HG03442 (cell line): ENCODE measurements around the gene ZNF599.

Experiments
- ATAC-seq: cut with Tn5 transposase; IDR thresholded peaks from one replicate; pipeline ENCODE4 v1.9.1; 2021; ENCODE audit warnings: mild to moderate bottlenecking, moderate library complexity; ENCODE audit not compliant: unreplicated experiment

The ZNF599 gene

DNA sequence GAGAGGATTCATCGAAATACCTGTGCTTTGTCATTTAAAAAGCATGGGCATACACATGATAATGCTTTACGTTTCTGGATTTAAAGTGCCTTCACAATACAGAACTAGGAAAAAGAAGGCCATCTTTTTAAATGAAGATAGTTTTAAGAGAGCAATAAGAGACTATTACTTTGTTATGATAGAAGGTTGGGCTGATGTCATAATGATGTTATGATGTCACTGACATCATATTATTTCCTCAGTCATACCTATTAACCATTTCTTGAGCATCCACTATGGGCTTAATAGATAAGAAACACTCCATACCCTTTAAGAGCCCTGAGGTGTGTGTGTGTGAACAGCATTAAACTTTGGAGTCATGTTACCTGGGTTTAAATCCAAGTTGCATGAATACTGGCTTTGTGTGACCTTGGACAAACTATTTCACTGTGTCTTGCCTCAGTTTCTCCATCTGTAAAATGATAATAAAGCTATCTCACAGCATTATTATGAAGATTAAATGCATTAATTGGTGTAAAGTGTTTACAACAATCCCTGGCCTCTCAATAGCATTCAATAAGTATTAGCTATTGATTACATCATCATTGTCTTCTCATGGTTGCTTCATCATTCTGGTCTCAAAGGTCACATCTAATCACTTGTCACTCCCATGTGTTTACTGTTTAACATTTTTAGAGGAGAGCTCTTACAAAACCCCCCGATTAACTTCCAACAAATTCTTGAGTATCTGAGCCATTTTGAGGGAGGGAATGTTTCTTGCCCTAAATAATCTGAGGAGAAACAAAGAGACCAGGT, 27.9 kb downstream of the ZNF599 start:
- no peak for ATAC-seq

DNA sequence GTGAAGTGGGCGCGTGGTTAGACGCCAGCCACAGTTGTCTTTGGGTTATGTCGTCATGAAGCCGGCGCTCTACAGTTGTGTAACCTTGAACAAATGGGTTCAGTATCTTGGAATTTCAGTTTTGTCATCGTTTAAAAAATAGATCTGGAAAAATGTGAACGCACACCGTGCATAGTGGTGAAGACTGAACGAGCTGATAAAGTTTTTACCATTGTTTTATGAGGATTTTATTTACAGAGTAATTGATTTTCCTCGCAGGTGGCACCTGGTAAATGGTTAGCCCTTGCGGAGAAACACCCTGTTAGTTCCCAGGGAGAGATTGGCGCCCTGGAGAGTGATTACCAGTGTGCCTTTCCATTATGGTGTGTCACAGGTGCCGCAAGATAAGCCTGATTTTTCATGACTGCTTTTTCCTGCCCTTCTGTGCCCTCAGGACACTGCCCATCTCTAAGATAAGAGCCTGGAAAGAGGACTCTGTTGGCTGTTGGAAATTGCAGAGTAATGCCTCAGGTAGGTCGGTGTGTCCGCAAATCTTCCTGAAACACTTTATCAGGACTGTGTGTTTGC, 38.4 kb downstream of the ZNF599 start:
- ATAC-seq = no peak

DNA sequence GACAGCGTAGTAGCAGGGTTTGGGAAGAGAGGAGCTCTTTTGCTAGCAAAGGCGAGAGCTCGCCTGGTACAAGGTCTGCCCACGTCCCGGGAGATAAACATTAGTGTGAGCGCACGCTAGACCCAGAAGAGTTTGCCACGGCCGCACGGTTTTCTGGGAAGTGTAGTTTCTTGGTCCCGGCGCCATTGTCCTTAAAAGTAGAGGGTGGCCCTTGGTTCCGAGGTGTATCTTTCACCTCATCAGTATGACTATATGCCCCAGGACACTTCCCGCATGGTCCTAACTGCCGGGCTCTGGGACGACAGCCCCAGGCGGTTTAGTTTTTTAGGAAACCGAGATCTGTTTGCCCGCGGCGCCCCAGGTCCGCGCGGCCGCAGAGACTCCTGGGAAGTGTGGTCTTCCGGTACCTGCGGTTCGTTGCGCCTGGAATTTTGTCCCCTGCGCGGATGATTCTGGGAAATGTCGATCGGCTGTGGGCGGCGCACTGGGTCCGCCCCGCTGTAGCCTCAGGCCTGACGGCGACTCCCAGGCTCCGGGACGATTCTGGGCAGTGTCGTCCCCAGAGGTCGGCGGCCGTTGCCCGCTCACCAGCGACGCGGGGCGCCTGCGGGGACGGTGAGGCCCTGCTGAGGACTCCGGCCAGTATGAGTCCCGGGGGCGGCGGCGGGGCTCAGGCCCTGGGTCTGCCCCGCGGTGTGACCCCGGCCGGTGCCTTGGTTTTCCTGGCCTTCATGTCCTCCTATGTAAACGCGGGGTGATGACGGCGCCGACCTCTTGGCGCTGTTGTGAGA, 39.1 kb downstream of the ZNF599 start, which contains the start of gene ZNF181:
Gene ZNF181 (plus strand): TSS at position 498 of the 791 bp plus-strand sequence. CDS start 795 bp downstream, outside the sequence.
- peak; percentile 68 for ATAC-seq

DNA sequence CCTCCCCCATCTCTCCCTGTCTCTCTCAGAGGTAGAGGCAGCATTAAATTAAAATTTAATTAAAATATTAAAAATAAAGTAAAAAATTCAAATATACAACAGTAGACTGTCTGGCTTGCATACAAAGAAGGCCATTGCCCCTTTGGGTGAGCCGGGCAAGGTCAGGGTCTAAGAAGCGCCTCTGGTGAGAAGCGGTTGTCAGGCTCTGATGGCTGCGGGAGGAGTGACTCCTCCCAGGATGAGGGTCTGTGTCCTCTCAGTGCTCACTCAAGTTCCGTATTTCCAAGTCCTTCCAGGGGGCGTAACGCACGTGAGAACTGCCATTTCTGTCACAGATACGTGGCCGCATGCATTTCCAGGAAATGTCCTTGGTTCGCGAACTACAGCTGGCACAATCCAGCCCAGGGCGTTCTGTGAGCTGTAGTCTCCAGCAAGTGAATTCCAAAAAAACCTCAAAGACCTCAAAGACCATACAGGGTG, 39.7 kb downstream of the ZNF599 start:
- no peak for ATAC-seq

DNA sequence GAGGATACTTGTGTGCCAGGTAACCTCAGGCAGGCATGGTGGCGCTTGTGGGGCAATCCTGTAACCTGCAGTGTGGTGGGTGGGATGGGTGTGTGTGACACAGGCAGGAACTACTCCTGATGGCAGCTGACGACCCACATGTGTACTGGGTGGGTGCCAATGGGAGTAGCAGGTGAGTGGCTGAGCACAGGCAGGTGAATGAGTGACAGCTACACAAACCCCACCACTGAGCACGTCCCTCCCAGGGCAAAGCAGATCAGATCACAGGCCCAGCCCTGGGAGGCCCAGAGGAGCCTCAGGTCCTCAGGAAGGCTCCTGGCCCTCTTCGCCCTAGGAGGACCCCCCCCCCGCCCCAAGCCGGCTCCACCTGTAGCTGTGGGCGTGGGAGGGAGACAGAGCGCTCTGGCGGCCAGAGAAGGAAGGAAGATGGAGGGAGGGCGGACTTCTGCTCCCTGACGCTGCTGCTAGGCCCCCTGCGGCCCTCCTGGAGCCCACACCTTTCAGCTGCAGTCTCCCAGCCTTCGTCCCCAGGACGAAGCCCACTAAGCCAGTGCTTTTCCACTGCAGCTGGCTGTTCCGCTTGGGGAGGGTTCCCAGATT, 40.3 kb downstream of the ZNF599 start:
- ATAC-seq = no peak

DNA sequence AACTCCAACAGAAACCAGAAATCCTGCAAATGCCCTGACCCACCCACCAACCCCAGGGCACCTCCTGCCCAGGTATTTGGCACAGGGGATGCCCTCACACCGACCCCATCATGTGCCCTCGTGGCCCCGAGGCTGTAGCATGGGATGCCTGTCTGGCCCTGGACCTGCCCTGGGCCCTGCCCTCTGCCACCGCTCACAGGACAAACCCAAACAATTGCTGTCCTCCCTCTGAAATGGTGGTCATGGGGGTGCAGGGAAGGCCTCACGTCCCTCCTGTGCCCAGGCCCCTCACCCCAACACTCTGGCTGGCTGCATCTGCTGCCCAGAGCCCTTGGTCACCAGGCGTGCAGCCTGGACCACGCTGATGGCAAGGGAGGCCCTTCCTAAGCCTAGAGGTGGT, 41.1 kb downstream of the ZNF599 start:
- no peak for ATAC-seq

DNA sequence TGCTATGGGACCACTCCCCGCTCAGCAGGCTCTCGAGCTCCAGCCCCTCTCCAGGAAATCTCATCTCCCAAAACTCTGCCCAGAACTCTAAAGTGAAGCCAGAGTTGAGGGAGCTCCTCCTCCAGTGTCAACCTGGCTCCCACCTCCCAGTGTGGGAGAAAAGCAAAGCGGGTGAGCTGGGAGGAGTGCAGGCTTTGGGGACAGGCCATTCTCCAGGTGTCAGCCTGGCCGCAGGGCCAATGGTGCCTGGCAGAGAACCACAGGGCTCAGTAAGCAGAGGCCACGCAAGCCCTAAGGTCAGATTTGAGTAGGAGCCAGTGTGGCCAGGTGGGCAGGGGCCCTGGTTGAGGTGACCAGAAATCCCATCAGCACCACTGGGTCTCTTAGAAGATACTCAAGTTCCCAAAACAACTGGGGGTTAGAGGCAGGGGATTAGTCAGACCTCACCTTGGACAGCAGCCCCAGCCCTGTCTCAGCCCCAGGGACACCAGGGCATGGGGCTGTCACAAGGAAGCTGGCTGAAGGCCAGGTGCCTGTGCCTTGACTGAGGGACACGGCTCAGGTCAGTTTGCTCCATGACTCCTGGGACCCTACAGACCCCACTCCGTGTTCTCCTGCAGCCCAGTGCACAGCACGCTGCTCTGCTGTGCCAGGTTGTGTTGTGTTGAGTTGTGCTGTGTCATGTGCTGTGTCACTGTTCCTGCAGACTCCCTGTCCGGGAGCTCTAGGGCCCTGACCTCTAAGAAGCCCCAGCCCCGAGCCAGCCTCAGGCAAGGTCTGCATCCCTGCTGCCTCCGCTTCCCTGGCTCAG, 41.8 kb downstream of the ZNF599 start:
- no peak for ATAC-seq

DNA sequence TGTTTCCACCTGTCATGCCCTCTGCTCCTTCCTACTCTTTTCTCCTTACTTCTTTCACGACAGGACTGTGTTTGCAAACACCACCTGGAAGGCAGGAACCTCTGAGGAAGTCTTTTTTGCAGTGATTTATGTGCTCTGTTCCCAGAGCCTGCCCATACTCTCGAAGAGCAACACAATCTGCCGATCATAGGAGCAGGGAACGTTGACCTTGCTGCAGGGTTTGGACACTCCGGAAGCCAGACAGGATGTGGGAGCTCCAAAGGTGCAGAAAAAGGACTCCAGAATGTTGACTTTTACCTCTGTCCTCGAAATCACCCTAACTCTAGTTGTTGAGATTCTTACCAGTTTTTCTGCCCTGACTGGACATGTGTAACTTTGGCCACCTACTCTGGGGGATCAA, 47.6 kb downstream of the ZNF599 start:
- ATAC-seq = no peak

DNA sequence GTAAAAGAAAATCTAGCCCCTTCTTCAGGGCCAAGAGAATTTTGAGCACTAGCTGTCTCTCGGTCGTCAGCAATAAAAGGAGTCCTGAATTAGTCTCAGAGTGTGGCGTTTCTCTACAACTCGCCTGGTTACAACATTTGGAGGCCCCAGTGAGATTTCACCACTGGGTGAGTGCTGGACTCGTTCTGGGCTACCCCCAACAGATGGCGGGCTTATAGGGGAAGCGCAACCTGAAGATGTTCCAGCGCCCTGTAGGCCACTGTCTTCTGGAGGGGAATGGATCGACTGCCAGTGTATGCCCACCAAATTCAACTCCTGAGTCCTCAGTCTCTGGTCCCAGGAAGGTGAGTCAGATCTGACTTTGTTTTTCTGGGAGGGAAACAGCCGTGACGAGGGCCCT, 50.7 kb downstream of the ZNF599 start:
- ATAC-seq = no peak

DNA sequence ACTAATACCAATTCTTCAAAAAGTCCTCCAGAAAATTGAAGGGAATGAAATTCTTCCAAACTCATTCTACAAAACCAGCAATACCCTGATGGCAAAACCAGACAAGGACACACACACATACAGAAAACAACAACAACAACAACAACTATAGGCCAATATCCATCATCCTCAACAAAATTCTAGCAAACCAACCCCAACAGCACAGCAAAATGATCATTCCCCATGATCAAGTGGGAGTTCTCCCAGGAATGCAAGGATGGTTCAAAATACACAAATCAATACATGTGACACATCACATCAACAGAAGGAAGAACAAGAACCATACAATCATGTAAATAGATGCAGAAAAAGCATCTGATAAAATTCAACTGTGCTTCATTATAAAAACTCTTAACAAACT, 57.7 kb downstream of the ZNF599 start:
- ATAC-seq = no peak

DNA sequence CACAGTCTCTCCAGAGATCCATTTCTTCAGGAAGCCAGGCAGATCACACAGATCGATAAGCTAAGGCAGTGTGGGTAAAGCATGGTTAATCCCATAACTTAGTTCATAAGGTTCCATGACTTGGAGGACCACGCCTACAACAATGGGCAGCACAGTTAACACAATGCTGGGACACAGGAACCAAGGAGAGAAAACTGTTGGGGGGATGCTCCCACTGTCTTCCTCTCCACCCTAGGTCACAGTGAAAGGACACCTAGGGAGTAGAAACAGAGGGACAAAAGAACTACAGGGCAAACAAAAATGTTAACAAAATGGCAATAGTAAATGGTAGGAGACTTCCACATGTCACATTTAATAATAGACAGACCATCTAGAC, 59.8 kb downstream of the ZNF599 start:
- ATAC-seq = no peak

DNA sequence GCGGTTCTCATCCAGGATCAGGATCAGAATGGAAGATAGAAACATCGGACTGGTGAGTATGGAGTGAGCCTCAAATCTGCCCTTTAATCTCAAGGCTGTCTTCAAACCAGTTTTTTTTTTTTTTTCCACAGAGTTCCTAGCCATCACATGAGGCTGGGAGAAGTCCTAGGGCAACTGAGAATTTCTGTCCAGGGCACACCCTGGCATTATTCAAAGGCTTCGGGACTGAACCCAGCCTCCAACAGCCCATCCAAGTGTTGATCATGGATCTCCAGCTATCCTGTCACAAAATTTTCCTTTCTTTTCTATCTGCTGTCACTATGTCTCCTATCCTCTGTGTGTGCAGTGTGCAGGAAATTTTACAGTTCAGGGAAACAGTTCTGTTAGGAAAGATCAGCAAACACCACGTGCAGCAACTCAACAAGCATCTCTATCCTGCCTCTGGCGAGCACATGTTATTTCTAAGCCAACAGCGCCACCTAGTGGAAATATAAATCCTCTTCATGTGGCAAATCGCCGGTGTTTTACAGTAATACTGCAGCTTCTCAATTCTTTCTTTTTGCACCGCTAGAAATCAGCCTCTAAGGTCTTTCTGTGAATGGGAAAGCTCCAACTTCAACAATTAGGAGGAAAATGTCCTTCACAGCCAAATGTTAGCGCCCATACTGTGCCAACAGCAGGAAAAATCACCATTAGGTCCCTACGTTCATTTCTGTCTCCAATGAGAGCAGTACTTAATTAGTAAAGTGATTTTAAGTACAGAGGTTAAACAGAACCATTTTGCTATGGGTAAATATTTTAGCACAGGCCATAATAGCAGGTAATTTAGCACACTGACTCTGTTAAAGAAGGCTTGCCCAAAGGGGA, 60.4 kb downstream of the ZNF599 start:
- ATAC-seq = no peak

DNA sequence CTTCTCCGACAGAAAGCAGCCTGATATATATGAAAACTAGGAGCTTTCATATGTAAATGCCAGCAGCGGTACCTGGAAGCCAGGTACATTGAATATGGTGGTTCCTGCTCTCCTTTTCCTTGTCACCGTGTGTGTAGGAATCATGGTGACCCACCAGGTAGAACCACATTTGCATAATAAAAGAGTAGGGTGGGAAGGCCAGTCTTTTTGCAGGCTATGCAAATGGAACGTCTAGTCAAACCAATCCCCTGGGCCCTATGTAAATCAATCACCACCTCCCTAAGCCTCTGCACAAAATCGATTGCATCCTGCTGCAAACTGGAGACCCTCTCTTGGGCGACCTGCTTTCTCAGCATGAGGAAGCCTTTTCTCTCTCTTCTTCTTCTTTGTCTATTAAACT, 61.1 kb downstream of the ZNF599 start:
- no peak for ATAC-seq
